Mesothelial cell of epicardium (in vitro differentiated cells): Measurements from ENCODE around the gene HTR1D. TPM values are rescaled to one million over a fixed set of nuclear protein-coding genes. Genes with fewer than 3 reads are reported as not detected.
A peak's percentile ranks its signal among the peaks of the same experiment; 100 is the strongest.

Experiments used
- DNase-seq, 2 experiments: peaks; one replicate each; pipeline ENCODE4 v3.0.0; 2021; ENCODE audit warnings: low spot score in 2 of 2; ENCODE audit not compliant: unreplicated experiment in 2 of 2
- H3K27ac Mint-ChIP-seq: 2 replicates; pipeline ENCODE4 v1.8.0; 2021; ENCODE audit warnings: mixed read lengths
- H3K27me3 Mint-ChIP-seq: 2 replicates; pipeline ENCODE4 v1.8.0; 2021; ENCODE audit warnings: low read depth, mixed read lengths
- H3K36me3 Mint-ChIP-seq: 2 replicates; pipeline ENCODE4 v1.8.0; 2021; ENCODE audit warnings: mixed read lengths
- H3K4me1 Mint-ChIP-seq: 2 replicates; pipeline ENCODE4 v1.8.0; 2021; ENCODE audit warnings: mixed read lengths
- H3K4me3 Mint-ChIP-seq: 2 replicates; pipeline ENCODE4 v1.8.0; 2021; ENCODE audit warnings: mild to moderate bottlenecking, moderate library complexity, mixed read lengths
- H3K9me3 Mint-ChIP-seq: 2 replicates; pipeline ENCODE4 v1.8.0; 2021; ENCODE audit warnings: mixed read lengths
- CTCF ChIP-seq: fragments of 200-600 bp; sonication (generic); IDR thresholded peaks from one replicate; pipeline ENCODE4 v1.5.0; 2021; ENCODE audit warnings: antibody characterized with exemption; ENCODE audit not compliant: unreplicated experiment
- total RNA-seq: library from RNA; stranded (reverse); gene quantifications from 3 replicates; pipeline ENCODE4 v1.2.1, GENCODE V29; 2021

Gene HTR1D
- total RNA-seq, 1 donor from 2014 or later: 0.09 TPM

GRCh38 chr1:23249787-23250454 is 32.6 kb upstream of the HTR1D start:
- peak overlapping the region; percentile 13 for H3K27ac Mint-ChIP-seq
- H3K9me3 Mint-ChIP-seq: no peaks in the 10 kb centered on the region
- H3K36me3 Mint-ChIP-seq: no peaks in the 10 kb centered on the region
- peaks cover 9% of the 10 kb centered on the region for H3K4me1 Mint-ChIP-seq
- no peaks in the 10 kb centered on the region for H3K27me3 Mint-ChIP-seq
- peak overlapping the region; percentile 33 for H3K4me3 Mint-ChIP-seq
- no peak for DNase-seq
- no peak for TF ChIP-seq CTCF

- H3K27ac Mint-ChIP-seq: no peak overlapping the region
- no peak for DNase-seq
- H3K36me3 Mint-ChIP-seq: no peaks in the 10 kb centered on the region
- no peak overlapping the region for H3K4me3 Mint-ChIP-seq
- no peaks in the 10 kb centered on the region for H3K9me3 Mint-ChIP-seq
- no peaks in the 10 kb centered on the region for H3K27me3 Mint-ChIP-seq
- TF ChIP-seq CTCF: no peak
- H3K4me1 Mint-ChIP-seq: peaks cover 9% of the 10 kb centered on the region
These were observed 30.0 kb upstream of the HTR1D start for GRCh38 chr1:23247276-23247675.

DNA sequence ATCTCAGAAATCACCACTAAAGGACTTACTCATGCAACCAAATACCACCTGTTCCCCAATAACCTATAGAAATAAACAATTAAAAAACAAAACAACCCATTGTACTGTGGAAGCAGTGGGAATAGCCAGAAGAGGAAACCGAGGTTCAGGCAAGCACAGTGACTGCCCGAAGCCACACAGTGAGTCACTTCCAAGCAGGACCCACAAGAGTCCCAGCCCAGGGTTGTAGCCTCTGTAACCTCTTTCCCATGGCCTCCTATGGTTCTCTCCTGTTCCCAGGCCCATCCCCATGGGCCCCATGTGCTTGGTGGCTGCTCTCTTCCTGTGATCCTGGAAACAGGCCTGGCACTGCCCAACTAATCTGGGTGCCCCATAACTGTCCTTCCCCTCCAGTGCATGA is 29.0 kb upstream of the HTR1D start:
- H3K27ac Mint-ChIP-seq: no peak overlapping the region

GRCh38 chr1:23244256-23244761 is 27.0 kb upstream of the HTR1D start:
- H3K27ac Mint-ChIP-seq: no peak overlapping the region
- H3K27me3 Mint-ChIP-seq: no peaks in the 10 kb centered on the region
- no peaks in the 10 kb centered on the region for H3K36me3 Mint-ChIP-seq
- no peaks in the 10 kb centered on the region for H3K9me3 Mint-ChIP-seq
- H3K4me1 Mint-ChIP-seq: no peaks in the 10 kb centered on the region
- H3K4me3 Mint-ChIP-seq: no peak overlapping the region
- no peak for DNase-seq
- TF ChIP-seq CTCF: no peak

More for the DNA sequence above, 29.0 kb upstream of the HTR1D start:
- no peaks in the 10 kb centered on the region for H3K36me3 Mint-ChIP-seq
- no peak for TF ChIP-seq CTCF
- no peaks in the 10 kb centered on the region for H3K27me3 Mint-ChIP-seq
- peaks cover 9% of the 10 kb centered on the region for H3K4me1 Mint-ChIP-seq
- DNase-seq: no peak
- H3K4me3 Mint-ChIP-seq: no peak overlapping the region
- no peaks in the 10 kb centered on the region for H3K9me3 Mint-ChIP-seq

- no peaks in the 10 kb centered on the region for H3K4me1 Mint-ChIP-seq
- no peak for DNase-seq
- H3K27ac Mint-ChIP-seq: no peak overlapping the region
- no peaks in the 10 kb centered on the region for H3K9me3 Mint-ChIP-seq
- no peaks in the 10 kb centered on the region for H3K36me3 Mint-ChIP-seq
- no peak for TF ChIP-seq CTCF
- no peaks in the 10 kb centered on the region for H3K27me3 Mint-ChIP-seq
- no peak overlapping the region for H3K4me3 Mint-ChIP-seq
These were observed 25.1 kb upstream of the HTR1D start for GRCh38 chr1:23242414-23242813.
